ENCODE measurements around the gene APOC3.
"Not testable (repeated sequence)": the region's sequence is repeated elsewhere in the genome, so short reads cannot be mapped to it uniquely, and the experiment has no call there.

APOC3 gene

DNA sequence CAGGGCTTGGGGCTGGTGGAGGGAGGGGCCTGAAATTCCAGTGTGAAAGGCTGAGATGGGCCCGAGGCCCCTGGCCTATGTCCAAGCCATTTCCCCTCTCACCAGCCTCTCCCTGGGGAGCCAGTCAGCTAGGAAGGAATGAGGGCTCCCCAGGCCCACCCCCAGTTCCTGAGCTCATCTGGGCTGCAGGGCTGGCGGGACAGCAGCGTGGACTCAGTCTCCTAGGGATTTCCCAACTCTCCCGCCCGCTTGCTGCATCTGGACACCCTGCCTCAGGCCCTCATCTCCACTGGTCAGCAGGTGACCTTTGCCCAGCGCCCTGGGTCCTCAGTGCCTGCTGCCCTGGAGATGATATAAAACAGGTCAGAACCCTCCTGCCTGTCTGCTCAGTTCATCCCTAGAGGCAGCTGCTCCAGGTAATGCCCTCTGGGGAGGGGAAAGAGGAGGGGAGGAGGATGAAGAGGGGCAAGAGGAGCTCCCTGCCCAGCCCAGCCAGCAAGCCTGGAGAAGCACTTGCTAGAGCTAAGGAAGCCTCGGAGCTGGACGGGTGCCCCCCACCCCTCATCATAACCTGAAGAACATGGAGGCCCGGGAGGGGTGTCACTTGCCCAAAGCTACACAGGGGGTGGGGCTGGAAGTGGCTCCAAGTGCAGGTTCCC is at the start of gene APOC3:
APOC3 (plus strand) TSS at position 383 of the 659 bp plus-strand sequence. CDS start 676 bp downstream, outside the sequence.
- no peak for DNase-seq

DNA sequence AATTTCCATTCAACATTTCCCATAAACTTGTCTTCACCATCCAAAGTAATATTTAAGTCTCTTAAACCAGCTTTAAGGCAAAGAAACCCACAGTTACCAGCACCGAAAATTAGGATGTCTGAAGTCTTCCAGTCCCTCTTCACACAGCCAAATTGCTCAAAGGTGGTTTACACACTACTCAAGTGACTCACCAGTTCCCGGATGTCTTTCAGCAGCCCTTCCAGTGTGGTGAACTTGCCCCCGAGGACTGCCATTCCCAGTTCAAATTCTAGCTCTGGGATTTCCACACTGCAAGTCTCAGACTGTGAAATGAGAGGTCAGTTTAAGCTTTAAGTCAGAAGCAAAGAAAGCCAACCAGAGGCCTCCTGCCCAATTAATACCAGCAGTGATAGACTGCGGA is 47.0 kb upstream of the APOC3 start:
- no peak for DNase-seq

GRCh38 chr11:116786326-116786725 is 43.4 kb upstream of the APOC3 start:
- no peak for DNase-seq

DNA sequence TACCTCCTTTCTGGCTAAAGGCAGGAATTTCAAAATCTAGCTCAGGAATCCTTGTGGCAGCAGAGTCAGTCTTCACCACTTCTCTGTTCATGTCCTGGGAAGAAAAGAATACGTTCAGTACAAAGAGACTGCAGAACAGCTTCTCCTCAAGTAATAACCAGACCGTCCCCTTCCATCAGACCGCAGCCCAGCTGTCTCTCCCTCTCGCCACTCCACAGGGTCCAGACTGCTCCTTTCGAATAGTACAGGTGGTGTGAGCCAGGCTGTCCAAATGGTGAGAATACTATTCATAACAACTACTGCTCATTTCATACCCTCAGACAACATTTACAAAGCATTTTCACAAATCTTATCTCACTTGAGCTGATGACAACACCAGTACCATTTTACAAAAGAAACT is 42.7 kb upstream of the APOC3 start:
- no peak for DNase-seq

DNA sequence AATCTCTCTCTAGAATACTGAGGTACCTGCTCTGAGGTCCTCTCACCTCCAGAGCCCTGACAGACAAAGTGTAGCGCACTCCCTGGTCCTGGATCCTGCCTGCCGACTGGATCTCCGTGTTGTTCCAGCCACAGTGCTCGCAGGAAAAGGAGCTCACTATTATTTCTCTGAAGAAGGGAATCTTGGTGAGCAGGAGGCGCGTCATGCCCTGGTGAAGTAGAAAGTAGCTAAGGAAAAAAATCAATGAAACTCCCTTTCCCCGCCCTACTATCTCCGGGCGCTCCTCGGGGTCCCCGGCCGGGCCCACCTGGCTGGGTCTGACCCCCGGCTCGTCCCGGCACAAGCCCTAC is 42.3 kb upstream of the APOC3 start:
- DNase-seq: no peak

- DNase-seq: peak; percentile 91
Measured at GRCh38 chr11:116787786-116788486, 41.8 kb upstream of the APOC3 start, which contains the start of gene ZPR1. Gene ZPR1 (minus strand): TSS chr11:116788023. CDS start chr11:116787990, 33 bp downstream.

- DNase-seq: no peak
Measured at GRCh38 chr11:116788534-116788933, 41.2 kb upstream of the APOC3 start.

GRCh38 chr11:116788975-116789374 is 40.7 kb upstream of the APOC3 start:
- DNase-seq: no peak

DNA sequence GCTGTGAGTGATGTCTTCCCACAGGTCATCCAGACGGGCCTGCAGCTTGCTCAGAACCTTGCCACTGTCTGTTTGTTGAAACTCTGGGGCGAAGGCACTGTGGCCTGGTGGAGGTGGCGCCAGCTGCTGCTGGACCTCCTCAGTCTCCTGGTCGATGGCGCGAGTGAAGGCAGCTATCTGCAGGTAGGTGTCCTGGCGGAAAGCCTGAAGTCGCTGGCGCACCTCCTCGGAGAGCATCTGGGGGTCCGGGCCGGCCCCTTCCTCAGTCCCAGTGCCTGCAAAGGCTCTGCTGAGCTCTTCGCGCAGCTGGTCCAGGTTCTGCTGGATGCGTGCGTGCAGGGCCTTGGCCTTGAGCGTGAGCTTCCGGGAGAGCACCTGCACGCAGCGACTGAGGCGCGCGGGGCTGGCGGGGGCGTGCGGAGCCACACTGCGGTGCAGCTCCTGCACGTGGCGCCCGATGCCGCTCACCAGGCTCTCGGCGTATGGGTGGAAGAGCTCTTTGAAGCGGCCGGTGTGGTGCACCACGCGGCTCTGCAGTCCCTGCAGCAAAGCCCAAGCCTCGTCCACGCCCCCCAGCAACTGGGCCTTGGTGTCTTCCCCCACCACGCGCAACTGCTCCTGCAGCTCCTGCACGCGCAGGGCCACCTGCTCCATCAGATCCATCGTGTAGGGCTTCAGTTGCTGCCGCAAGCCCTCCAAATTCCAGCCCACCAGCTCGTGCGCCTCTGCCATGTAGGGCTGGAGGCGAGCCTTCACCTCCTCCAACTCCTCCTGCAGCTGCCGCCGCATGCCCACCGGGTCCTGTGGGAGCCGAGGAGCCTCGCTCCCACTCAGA is 39.3 kb upstream of the APOC3 start:
- DNase-seq: no peak

GRCh38 chr11:116791002-116791812 is 38.5 kb upstream of the APOC3 start:
- DNase-seq: peak; percentile 79

DNA sequence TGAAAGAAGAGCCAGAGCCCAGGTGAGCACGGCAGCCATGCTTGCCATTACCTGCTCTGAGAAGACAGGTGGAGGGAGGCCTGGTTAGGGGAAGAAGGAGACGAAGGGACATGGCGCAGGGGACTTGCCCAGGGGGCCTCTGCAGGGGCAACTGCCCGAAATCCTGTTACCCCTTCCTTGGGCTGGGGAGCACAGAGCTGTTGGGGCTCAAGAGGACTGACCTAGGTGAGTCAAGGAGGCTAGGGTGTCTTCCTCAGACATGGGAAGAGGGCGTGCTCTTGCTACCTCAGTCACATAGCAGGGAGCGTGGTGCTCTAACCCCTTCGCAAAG is 37.9 kb upstream of the APOC3 start, which contains the start of gene APOA5:
APOA5 (minus strand) TSS at position 67 of the 331 bp plus-strand sequence; CDS start at position 48, 19 bp downstream.
- DNase-seq: no peak

- DNase-seq: no peak
Measured at GRCh38 chr11:116792144-116792868, 37.4 kb upstream of the APOC3 start.

DNA sequence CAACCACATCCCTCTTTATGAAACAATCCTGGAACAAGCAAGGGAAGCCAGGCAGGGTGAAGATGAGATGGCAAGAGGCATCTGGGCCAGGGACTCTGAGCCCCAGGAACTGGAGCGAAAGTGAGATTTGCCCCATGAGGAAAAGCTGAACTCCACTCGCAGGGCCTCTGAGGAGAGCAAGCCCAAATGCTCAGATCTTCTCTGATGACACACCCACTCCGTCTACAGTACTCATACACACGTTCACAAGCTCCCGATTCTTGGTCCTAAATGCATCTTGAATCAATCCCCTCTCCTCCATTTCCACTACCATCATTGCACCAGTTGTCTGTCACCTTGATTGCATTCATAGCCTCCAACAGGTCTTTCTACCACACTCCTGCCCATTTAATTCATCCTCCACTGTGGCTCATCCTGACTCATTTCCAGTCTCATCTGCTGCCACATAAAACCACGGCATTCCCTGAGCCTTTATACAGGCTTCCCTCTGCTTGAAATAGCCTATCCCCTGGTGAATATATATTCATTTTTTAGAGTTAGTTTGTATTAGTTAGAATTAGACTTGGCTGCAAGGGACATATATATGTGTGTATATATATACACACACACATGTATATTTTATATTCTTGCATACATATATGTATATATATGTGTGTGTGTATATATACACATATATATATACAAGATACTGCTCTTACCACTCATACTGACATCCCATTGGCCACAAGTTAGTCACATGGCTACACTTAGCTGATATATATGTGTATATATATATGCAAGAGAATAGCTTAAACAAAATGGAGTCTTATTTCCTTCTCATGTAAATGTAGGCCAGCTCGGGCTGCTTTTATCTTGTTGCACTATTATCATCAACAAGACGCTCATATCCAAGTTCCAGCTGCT is 36.6 kb upstream of the APOC3 start:
- DNase-seq: no peak

- DNase-seq: no peak
Measured at GRCh38 chr11:116793772-116794097, 36.0 kb upstream of the APOC3 start.

DNA sequence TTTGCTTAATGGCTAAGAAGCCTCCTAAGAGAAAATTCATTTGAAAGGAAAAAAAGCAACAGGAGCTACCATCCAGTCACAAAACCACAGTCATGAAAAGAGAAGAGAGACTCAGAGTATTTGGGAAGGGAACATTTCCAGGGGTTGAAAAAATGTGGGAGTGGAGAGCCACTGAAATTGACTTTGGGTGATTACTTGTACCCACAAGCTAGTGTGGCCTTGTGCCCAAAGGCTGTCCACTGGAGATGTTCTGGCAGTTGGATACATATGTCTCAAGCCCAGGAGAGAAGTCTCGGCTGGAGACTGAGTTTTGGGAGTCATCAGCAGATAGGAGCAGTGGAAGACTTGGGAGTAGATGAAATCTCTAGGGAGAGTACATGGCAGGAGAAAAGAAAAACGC is 34.9 kb upstream of the APOC3 start:
- no peak for DNase-seq

DNA sequence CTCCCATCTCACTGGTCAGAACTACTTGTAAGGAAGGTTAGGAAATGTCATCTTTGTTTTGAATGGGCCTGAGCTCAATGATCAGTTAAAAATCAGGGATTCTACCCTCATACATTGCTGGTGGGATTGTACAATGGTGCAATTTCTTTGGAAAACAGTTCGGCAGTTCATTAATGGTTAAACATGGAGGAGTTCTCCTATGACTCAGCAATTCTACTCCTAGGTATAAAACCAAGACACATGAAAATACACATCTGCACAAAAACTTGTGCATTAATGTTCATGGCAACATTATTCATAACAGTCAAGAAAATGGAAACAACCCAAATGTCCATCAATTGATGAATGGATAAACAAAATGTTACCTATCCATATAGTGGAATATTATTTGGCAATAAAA is 33.2 kb upstream of the APOC3 start:
- DNase-seq: no peak

GRCh38 chr11:116797816-116798215 is 31.9 kb upstream of the APOC3 start:
- no peak for DNase-seq

- DNase-seq: no peak
Measured at GRCh38 chr11:116798368-116798767, 31.3 kb upstream of the APOC3 start.

GRCh38 chr11:116800610-116801009 is 29.1 kb upstream of the APOC3 start:
- no peak for DNase-seq

DNA sequence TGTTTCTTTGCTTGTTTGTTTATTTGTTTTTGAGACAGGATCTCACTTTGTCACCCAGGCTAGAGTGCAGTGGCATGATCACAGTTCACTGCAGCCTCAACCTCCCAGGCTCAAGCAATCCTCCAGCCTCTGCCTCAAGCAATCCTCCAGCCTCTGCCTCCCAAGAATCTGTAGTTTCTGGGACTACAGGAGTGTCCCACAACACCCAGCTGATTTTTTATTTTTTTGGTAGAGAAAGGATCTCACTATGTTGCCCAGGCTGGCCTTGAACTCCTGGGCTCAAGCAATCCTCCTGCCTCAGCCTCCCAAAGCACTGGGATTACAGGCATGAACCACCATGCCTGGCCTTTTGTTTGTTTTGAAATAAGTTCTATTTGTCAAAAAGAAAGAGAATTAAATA is 28.0 kb upstream of the APOC3 start:
- not testable (repeated sequence) for DNase-seq

- DNase-seq: no peak
Measured at GRCh38 chr11:116804001-116804400, 25.7 kb upstream of the APOC3 start.

Data from CD4-positive, alpha-beta T cell treated with Interleukin-17A for 1 hour (primary cell).